Activated T-cell treated with anti-CD3 and anti-CD28 coated beads, Interleukin-2, amount 50 U/mL, for 1 hour (primary cell): Measurements from ENCODE around the gene EHBP1L1.

Experiments
- DNase-seq: peaks from one replicate; pipeline ENCODE4 v3.0.0-alpha.2; 2020

EHBP1L1 gene

GRCh38 chr11:65546217-65546958 lies 29.5 kb upstream of the EHBP1L1 start:
- DNase-seq, result peak; percentile 100

- DNase-seq, result peak; percentile 66
These were observed 28.3 kb upstream of the EHBP1L1 start for GRCh38 chr11:65547446-65548125.

- no peak for DNase-seq
These were observed 27.5 kb upstream of the EHBP1L1 start for GRCh38 chr11:65548395-65548794.

GRCh38 chr11:65549096-65549495 lies 26.8 kb upstream of the EHBP1L1 start:
- DNase-seq, result no peak

GRCh38 chr11:65551572-65552387 lies 24.1 kb upstream of the EHBP1L1 start:
- DNase-seq, result peak; percentile 74

GRCh38 chr11:65552388-65552951 lies 23.4 kb upstream of the EHBP1L1 start:
- no peak for DNase-seq

GRCh38 chr11:65553301-65554001 lies 22.4 kb upstream of the EHBP1L1 start:
- peak; percentile 81 for DNase-seq

- no peak for DNase-seq
These were observed 21.6 kb upstream of the EHBP1L1 start for GRCh38 chr11:65554057-65554818.

GRCh38 chr11:65554842-65555430 lies 20.9 kb upstream of the EHBP1L1 start:
- DNase-seq, result no peak

- no peak for DNase-seq
These were observed 20.1 kb upstream of the EHBP1L1 start for GRCh38 chr11:65555693-65556231.

GRCh38 chr11:65556470-65557279 lies 19.2 kb upstream of the EHBP1L1 start:
- DNase-seq, result no peak

- peak; percentile 42 for DNase-seq
These were observed 18.4 kb upstream of the EHBP1L1 start for GRCh38 chr11:65557280-65558001.

GRCh38 chr11:65558002-65558929 lies 17.6 kb upstream of the EHBP1L1 start, which contains the start of gene LTBP3:
Gene LTBP3 (minus strand): TSS chr11:65558359. CDS start chr11:65557959, 400 bp downstream.
- DNase-seq, result peak; percentile 54

GRCh38 chr11:65558930-65559509 lies 16.8 kb upstream of the EHBP1L1 start:
- no peak for DNase-seq

- DNase-seq, result no peak
These were observed 16.3 kb upstream of the EHBP1L1 start for GRCh38 chr11:65559535-65559934.

- no peak for DNase-seq
These were observed 15.8 kb upstream of the EHBP1L1 start for GRCh38 chr11:65559951-65560537.
